Liver (tissue), 9 donors: ENCODE measurements around the gene ETDC. TPM values are rescaled to one million over a fixed set of nuclear protein-coding genes. Genes with fewer than 3 reads are reported as not detected.
"Not testable (repeated sequence)": the region's sequence is repeated elsewhere in the genome, so short reads cannot be mapped to it uniquely, and the experiment has no call there.

Experiments
- DNase-seq: peaks from one replicate; pipeline ENCODE4 v3.0.0-alpha.2; 2017; ENCODE audit warnings: low spot score
- H3K27ac ChIP-seq, 2 donors: one replicate each; pipeline ENCODE4 v1.7.0; 2013; ENCODE audit warnings: inconsistent platforms in 2 of 2, low read length in 2 of 2, control low read depth in 1 of 2, low read depth in 1 of 2, mild to moderate bottlenecking in 1 of 2
- H3K27me3 ChIP-seq, 4 donors: one replicate each; pipeline versions ENCODE4 v1.6.1 to v1.7.0; 2013; ENCODE audit warnings: low read length in 3 of 4, inconsistent platforms in 1 of 4, mild to moderate bottlenecking in 1 of 4, moderate library complexity in 1 of 4; ENCODE audit not compliant: control insufficient read depth in 4 of 4, insufficient read depth in 4 of 4
- H3K36me3 ChIP-seq, 4 donors: one replicate each; pipeline versions ENCODE4 v1.6.1 to v1.7.0; 2013; ENCODE audit warnings: low read length in 3 of 4, mild to moderate bottlenecking in 3 of 4, low read depth in 1 of 4, moderate library complexity in 1 of 4; ENCODE audit not compliant: control insufficient read depth in 4 of 4, insufficient read depth in 3 of 4
- H3K4me1 ChIP-seq, 4 donors: one replicate each; pipeline versions ENCODE4 v1.6.1 to v1.7.0; 2013; ENCODE audit warnings: low read length in 3 of 4, mild to moderate bottlenecking in 3 of 4, moderate library complexity in 1 of 4; ENCODE audit not compliant: control insufficient read depth in 4 of 4, insufficient read depth in 4 of 4
- H3K4me3 ChIP-seq, 3 donors: one replicate each; pipeline versions ENCODE4 v1.6.1 to v1.7.0; 2013; ENCODE audit warnings: low read length in 3 of 3, control low read depth in 1 of 3, low read depth in 1 of 3, mild to moderate bottlenecking in 1 of 3
- H3K9ac ChIP-seq, 2 donors: one replicate each; pipeline ENCODE4 v1.7.0; 2013; ENCODE audit warnings: low read length in 2 of 2, mild to moderate bottlenecking in 2 of 2, moderate library complexity in 2 of 2, control low read depth in 1 of 2, low read depth in 1 of 2
- H3K9me3 ChIP-seq, 4 donors: one replicate each; pipeline versions ENCODE4 v1.6.1 to v1.7.0; 2013; ENCODE audit warnings: low read length in 3 of 4; ENCODE audit not compliant: control insufficient read depth in 4 of 4
- ATF3 ChIP-seq: IDR thresholded peaks from 2 replicates; pipeline ENCODE4 v1.6.1; 2016; ENCODE audit warnings: antibody characterized with exemption
- CTCF ChIP-seq: fragments of 150-350 bp; IDR thresholded peaks from 2 replicates; pipeline ENCODE4 v1.5.1; 2017; ENCODE audit warnings: improper control_type of control experiment, low read depth, low read length; ENCODE audit not compliant: missing input control
- EGR1 ChIP-seq, 2 donors: IDR thresholded peaks; 2 replicates each; pipeline ENCODE4 v1.6.1; 2016 to 2018; ENCODE audit warnings: antibody characterized with exemption in 2 of 2, low read depth in 2 of 2
- FOXA1 ChIP-seq: IDR thresholded peaks from 2 replicates; pipeline ENCODE4 v1.6.1; 2016; ENCODE audit warnings: antibody characterized with exemption
- FOXA2 ChIP-seq: IDR thresholded peaks from 2 replicates; pipeline ENCODE4 v1.6.1; 2016; ENCODE audit warnings: antibody characterized with exemption
- GABPA ChIP-seq, 2 donors: IDR thresholded peaks in 1 of 2; conservative IDR thresholded peaks in 1 of 2; 2 replicates each; pipeline ENCODE4 v1.6.1; 2016; ENCODE audit warnings: antibody characterized with exemption in 2 of 2, mild to moderate bottlenecking in 1 of 2, moderate library complexity in 1 of 2
- HNF4A ChIP-seq, 2 donors: conservative IDR thresholded peaks; 2 replicates each; pipeline ENCODE4 v1.6.1; 2016; ENCODE audit warnings: antibody characterized with exemption in 2 of 2, mild to moderate bottlenecking in 2 of 2
- HNF4G ChIP-seq: IDR thresholded peaks from 2 replicates; pipeline ENCODE4 v1.6.1; 2016; ENCODE audit warnings: antibody characterized with exemption
- JUND ChIP-seq, 2 donors: IDR thresholded peaks; 2 replicates each; pipeline ENCODE4 v1.6.1; 2016; ENCODE audit warnings: antibody characterized with exemption in 2 of 2
- MAX ChIP-seq: IDR thresholded peaks from 2 replicates; pipeline ENCODE4 v1.6.1; 2016; ENCODE audit warnings: antibody characterized with exemption
- RAD21 ChIP-seq, 2 donors: IDR thresholded peaks; 2 replicates each; pipeline ENCODE4 v1.6.1; 2016; ENCODE audit warnings: antibody characterized with exemption in 2 of 2, mild to moderate bottlenecking in 2 of 2
- REST ChIP-seq: IDR thresholded peaks from 2 replicates; pipeline ENCODE4 v1.6.1; 2016; ENCODE audit warnings: antibody characterized with exemption, mild to moderate bottlenecking
- SP1 ChIP-seq: IDR thresholded peaks from 2 replicates; pipeline ENCODE4 v1.6.1; 2018; ENCODE audit warnings: antibody characterized with exemption, mild to moderate bottlenecking
- TAF1 ChIP-seq: conservative IDR thresholded peaks from 2 replicates; pipeline ENCODE4 v1.6.1; 2016; ENCODE audit warnings: antibody characterized with exemption, mild to moderate bottlenecking
- YY1 ChIP-seq: IDR thresholded peaks from 2 replicates; pipeline ENCODE4 v1.6.1; 2016; ENCODE audit warnings: antibody characterized with exemption, mild to moderate bottlenecking
- ZBTB33 ChIP-seq: IDR thresholded peaks from 2 replicates; pipeline ENCODE4 v1.6.1; 2016; ENCODE audit warnings: antibody characterized with exemption
- WGBS: extraction: QIAGEN DNeasy Blood & Tissue Kit; methylation state at CpG from one replicate; pipeline ENCODE4 v1.1.7; 2013; 5-methylcytosine and 5-hydroxymethylcytosine counted together
- polyA plus RNA-seq, 2 donors: library from polyadenylated mRNA; stranded (reverse) in 1 of 2; unstranded in 1 of 2; fragments of 200-250 nt in 1 of 2; fragments of >200 nt in 1 of 2; fragmentation: Nextera tagmentation in 1 of 2; extraction: Ambion mirVana in 1 of 2; gene quantifications; one replicate each; pipeline versions ENCODE4 v1.2.1 to v1.2.3, GENCODE V29; 2013 to 2015
- total RNA-seq, 2 donors: library from RNA; depleted of rRNA; stranded (reverse); fragments of >200 nt; gene quantifications; one replicate each; pipeline ENCODE4 v1.2.3, GENCODE V29; 2014
- donor health status: healthy.
- donor health status: healthy.
- donor health status: healthy.
- donor health status: healthy.
- donor health status: healthy.

The ETDC gene
- total and polyA plus RNA-seq, 4 donors, result not detected

- 59% methylated on average over 5 of the region's 5 CpGs for WGBS
- peaks cover 0 to 4% (median under 1%) of the 10 kb centered on the region in 4 donors for H3K36me3 ChIP-seq
Observed at GRCh38 chrX:135324463-135324862, 15.2 kb downstream of the ETDC start.

GRCh38 chrX:135325036-135325818 lies 15.9 kb downstream of the ETDC start:
- H3K27ac ChIP-seq, H3K4me1 ChIP-seq, DNase-seq, H3K36me3 ChIP-seq, H3K9ac ChIP-seq, H3K4me3 ChIP-seq, H3K27me3 ChIP-seq: not testable (repeated sequence)
- H3K9me3 ChIP-seq, result peaks cover 3 to 18% (median 10%) of the 10 kb centered on the region in 4 donors
- 98% methylated on average over 32 of the region's 32 CpGs for WGBS

More at GRCh38 chrX:135324463-135324862, 15.2 kb downstream of the ETDC start:
- Histone ChIP-seq H3K9ac (no peak overlapping the region), H3K4me3 (no peak overlapping the region), H3K27me3 (no peaks in the 10 kb centered on the region), H3K4me1 (no peaks in the 10 kb centered on the region), H3K9me3 (peaks cover 3 to 19% (median 10%) of the 10 kb centered on the region in 4 donors), H3K27ac (no peak overlapping the region)
- TF ChIP-seq REST (no peak), GABPA (IDR thresholded peaks at IDR 0.05 in 1 of 2, conservative IDR thresholded peaks at IDR 0.05 in 1 of 2) (no peak), MAX (no peak), YY1 (no peak), JUND (IDR thresholded peaks at IDR 0.05) (no peak), FOXA2 (no peak)
- DNase-seq, result no peak

GRCh38 chrX:135327299-135327698 lies 18.0 kb downstream of the ETDC start:
- no peaks in the 10 kb centered on the region for H3K4me1 ChIP-seq
- H3K27me3 ChIP-seq, result no peaks in the 10 kb centered on the region
- H3K4me3 ChIP-seq, result no peak overlapping the region
- H3K27ac ChIP-seq, result no peak overlapping the region
- peaks cover 0 to 6% (median 3%) of the 10 kb centered on the region in 4 donors for H3K9me3 ChIP-seq
- no peak overlapping the region for H3K9ac ChIP-seq
- no peak for DNase-seq
- peaks cover 0 to 4% (median under 1%) of the 10 kb centered on the region in 4 donors for H3K36me3 ChIP-seq
- TF ChIP-seq ATF3, result no peak
- no peak for TF ChIP-seq CTCF
- TF ChIP-seq REST, result no peak
- TF ChIP-seq HNF4A (conservative IDR thresholded peaks at IDR 0.05), result no peak
- TF ChIP-seq HNF4G, result no peak
- TF ChIP-seq TAF1, result no peak
- no peak for TF ChIP-seq RAD21 (IDR thresholded peaks at IDR 0.05)
- no peak for TF ChIP-seq YY1
- no peak for TF ChIP-seq FOXA1
- no peak for TF ChIP-seq SP1
- no peak for TF ChIP-seq EGR1 (IDR thresholded peaks at IDR 0.05; ENCODE audit: low read depth in 2 of 2)
- no peak for TF ChIP-seq ZBTB33
